OCI-LY3 (cell line): Measurements from ENCODE around the gene CRADD.

ENCODE experiments used
- H2AFZ ChIP-seq: fragments of 200-600, 300-600 bp; shearing (Covaris generic); 2 replicates; pipeline ENCODE4 v1.6.0; 2014; ENCODE audit warnings: antibody characterized with exemption, low read depth, low read length
- H3K27ac ChIP-seq: fragments of 200-600, 300-600 bp; sonication (generic); 2 replicates; pipeline ENCODE4 v1.5.1; 2014; ENCODE audit warnings: mild to moderate bottlenecking, low read length, moderate library complexity, mixed read lengths
- H3K27me3 ChIP-seq: fragments of 200-600, 300-600 bp; sonication (generic); 2 replicates; pipeline ENCODE4 v1.6.1; 2014; ENCODE audit warnings: low read depth, low read length, mixed read lengths
- H3K36me3 ChIP-seq: fragments of 200-600, 300-600 bp; sonication (generic); replicated peaks from 2 replicates; pipeline ENCODE3; 2014; ENCODE audit warnings: low read depth, low read length, mixed read lengths
- H3K4me1 ChIP-seq: fragments of 300-600, 200-600 bp; sonication (generic); 2 replicates; pipeline ENCODE4 v1.6.1; 2014; ENCODE audit warnings: low read length, mixed read lengths
- H3K4me2 ChIP-seq: fragments of 200-600, 300-600 bp; sonication (generic); 2 replicates; pipeline ENCODE4 v1.6.1; 2014; ENCODE audit warnings: low read length, mixed read lengths
- H3K4me3 ChIP-seq: fragments of 300-600, 200-600 bp; sonication (generic); 2 replicates; pipeline ENCODE4 v1.5.1; 2014; ENCODE audit warnings: antibody characterized with exemption, mild to moderate bottlenecking, low read length, moderate library complexity
- H3K79me2 ChIP-seq: fragments of 300-600, 200-600 bp; shearing (Covaris generic); 2 replicates; pipeline ENCODE4 v1.6.1; 2014; ENCODE audit warnings: mild to moderate bottlenecking, low read length, mixed read lengths
- H3K9ac ChIP-seq: fragments of 300-600, 200-600 bp; shearing (Covaris generic); 2 replicates; pipeline ENCODE4 v1.6.0; 2014; ENCODE audit warnings: mild to moderate bottlenecking, low read length, moderate library complexity
- H3K9me3 ChIP-seq: fragments of 200-600, 300-600 bp; shearing (Covaris generic); 2 replicates; pipeline ENCODE4 v1.6.1; 2014; ENCODE audit warnings: low read length, mixed read lengths; ENCODE audit not compliant: insufficient read depth
- H4K20me1 ChIP-seq: fragments of 200-600, 300-600 bp; sonication (generic); 2 replicates; pipeline ENCODE4 v1.6.1; 2016; ENCODE audit warnings: low read length, mixed read lengths; ENCODE audit not compliant: insufficient read depth
- CTCF ChIP-seq: fragments of 200-600, 300-600 bp; sonication (generic); IDR thresholded peaks from 2 replicates; pipeline ENCODE4 v1.5.1; 2014; ENCODE audit warnings: antibody characterized with exemption, low read length, low read depth
- EZH2phosphoT487 ChIP-seq: fragments of 200-600 bp; shearing (Covaris generic); IDR thresholded peaks from 2 replicates; pipeline ENCODE4 v1.6.1; 2018; ENCODE audit warnings: antibody characterized with exemption, mixed run types, low read depth

CRADD gene

GRCh38 chr12:93749515-93749914, 72.3 kb downstream of the CRADD start:
- Histone ChIP-seq H3K9ac (no peak overlapping the region), H4K20me1 (no peaks in the 10 kb centered on the region), H3K27ac (no peak overlapping the region), H3K79me2 (no peaks in the 10 kb centered on the region), H3K27me3 (no peaks in the 10 kb centered on the region), H3K4me3 (no peak overlapping the region), H3K4me1 (peaks cover 18% of the 10 kb centered on the region), H3K9me3 (peaks cover 19% of the 10 kb centered on the region; the same call in 1 of the 2 replicates), H3K36me3 (no peaks in the 10 kb centered on the region), H2AFZ (no peak overlapping the region), H3K4me2 (no peak overlapping the region)
- TF ChIP-seq CTCF (no peak), EZH2phosphoT487 (no peak)

GRCh38 chr12:93750056-93750455, 72.9 kb downstream of the CRADD start:
- H3K4me3 ChIP-seq: no peak overlapping the region
- no peak for TF ChIP-seq EZH2phosphoT487

GRCh38 chr12:93751864-93752610, 74.9 kb downstream of the CRADD start:
- H3K4me2 ChIP-seq: no peak overlapping the region
- peaks cover 19% of the 10 kb centered on the region; the same call in 1 of the 2 replicates for H3K9me3 ChIP-seq
- H2AFZ ChIP-seq: no peak overlapping the region
- H3K9ac ChIP-seq: no peak overlapping the region
- no peaks in the 10 kb centered on the region for H3K79me2 ChIP-seq
- H3K4me1 ChIP-seq: no peaks in the 10 kb centered on the region
- H3K36me3 ChIP-seq: no peaks in the 10 kb centered on the region
- no peak overlapping the region for H3K4me3 ChIP-seq
- no peaks in the 10 kb centered on the region for H3K27me3 ChIP-seq
- no peak overlapping the region for H3K27ac ChIP-seq
- H4K20me1 ChIP-seq: no peaks in the 10 kb centered on the region
- TF ChIP-seq EZH2phosphoT487: no peak
- TF ChIP-seq CTCF: no peak

More at GRCh38 chr12:93750056-93750455, 72.9 kb downstream of the CRADD start:
- peaks cover 19% of the 10 kb centered on the region; the same call in 1 of the 2 replicates for H3K9me3 ChIP-seq
- H3K79me2 ChIP-seq: no peaks in the 10 kb centered on the region
- no peak overlapping the region for H3K27ac ChIP-seq
- H3K4me2 ChIP-seq: no peak overlapping the region
- no peaks in the 10 kb centered on the region for H4K20me1 ChIP-seq
- H3K9ac ChIP-seq: no peak overlapping the region
- no peaks in the 10 kb centered on the region for H3K27me3 ChIP-seq
- peaks cover 13% of the 10 kb centered on the region for H3K4me1 ChIP-seq
- H2AFZ ChIP-seq: no peak overlapping the region
- H3K36me3 ChIP-seq: no peaks in the 10 kb centered on the region

- no peaks in the 10 kb centered on the region for H4K20me1 ChIP-seq
- no peak overlapping the region for H3K4me3 ChIP-seq
- H3K27ac ChIP-seq: no peak overlapping the region
- H3K27me3 ChIP-seq: no peaks in the 10 kb centered on the region
- H3K36me3 ChIP-seq: no peaks in the 10 kb centered on the region
- no peak overlapping the region for H3K4me2 ChIP-seq
- H3K9me3 ChIP-seq: peaks cover 19% of the 10 kb centered on the region; the same call in 1 of the 2 replicates
- TF ChIP-seq CTCF (no peak), EZH2phosphoT487 (no peak)
- no peaks in the 10 kb centered on the region for H3K79me2 ChIP-seq
- no peaks in the 10 kb centered on the region for H3K4me1 ChIP-seq
- H2AFZ ChIP-seq: no peak overlapping the region
- H3K9ac ChIP-seq: no peak overlapping the region
Measured at GRCh38 chr12:93753285-93753684, 76.1 kb downstream of the CRADD start.
